ENCODE results near the gene LRRC8E.
"Not testable (repeated sequence)": the region's sequence is repeated elsewhere in the genome, so short reads cannot be mapped to it uniquely, and the experiment has no call there.

LRRC8E gene

DNA sequence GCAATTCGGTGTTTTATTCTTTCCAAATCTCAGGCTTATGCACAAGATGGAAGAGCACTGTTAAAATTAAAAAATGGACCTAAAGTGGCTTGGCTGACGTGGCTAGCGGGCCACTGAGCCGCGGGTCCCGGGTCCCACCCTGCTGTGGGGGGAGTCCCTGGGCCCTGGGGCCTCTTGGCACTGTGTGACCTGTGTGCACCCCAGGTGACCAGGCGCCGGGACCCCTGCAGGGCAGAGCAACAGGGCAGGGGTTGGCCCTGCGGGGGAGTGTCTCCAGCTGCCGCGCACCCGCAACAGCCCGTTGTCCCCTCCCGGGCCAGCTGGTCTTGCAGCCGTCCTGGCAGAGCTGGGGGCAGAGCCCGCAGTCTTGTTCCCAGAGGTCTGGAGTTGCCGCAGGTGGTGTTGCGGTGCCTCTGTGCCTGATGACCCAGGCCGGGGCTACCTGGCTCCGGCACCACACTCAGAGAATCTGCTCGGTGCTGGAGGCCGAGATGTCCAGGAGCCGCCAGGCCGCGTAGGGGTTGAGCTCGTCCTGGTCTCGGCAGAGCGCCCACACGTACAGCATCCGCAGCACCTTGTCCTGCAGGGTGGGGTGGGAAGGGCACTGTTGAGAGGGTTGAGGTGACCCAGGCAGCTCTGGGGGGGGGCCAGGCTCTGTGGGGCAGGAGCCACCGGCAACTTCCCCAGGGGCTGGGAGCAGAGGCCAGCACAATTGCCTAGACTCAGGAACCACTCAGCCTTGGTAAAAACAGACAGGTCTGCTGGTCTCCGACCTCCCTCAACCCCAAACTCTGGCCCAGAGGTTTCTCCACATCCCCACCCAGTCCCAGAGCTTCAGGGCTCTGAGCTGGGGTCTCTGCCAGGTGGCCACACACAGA, 38.7 kb downstream of the LRRC8E start:
- Histone ChIP-seq H3K9me3 (ENCODE audit: control insufficient read depth, low read length) (no peaks in the 10 kb centered on the region), H3K4me1 (ENCODE audit: control insufficient read depth, insufficient read depth, low read length, poor library complexity, severe bottlenecking) (peaks cover 16% of the 10 kb centered on the region), H3K36me3 (ENCODE audit: control insufficient read depth, insufficient read depth, low read length) (peaks cover 30% of the 10 kb centered on the region), H3K27me3 (replicated peaks; ENCODE audit: control insufficient read depth, insufficient read depth, low read length, poor library complexity, severe bottlenecking) (no peaks in the 10 kb centered on the region), H3K4me3 (ENCODE audit: insufficient read depth, low read depth, low read length, poor library complexity, severe bottlenecking) (no peak overlapping the region), H3K27ac (ENCODE audit: insufficient read depth, low read length, poor library complexity, severe bottlenecking) (no peak overlapping the region)
- no peak for DNase-seq

DNA sequence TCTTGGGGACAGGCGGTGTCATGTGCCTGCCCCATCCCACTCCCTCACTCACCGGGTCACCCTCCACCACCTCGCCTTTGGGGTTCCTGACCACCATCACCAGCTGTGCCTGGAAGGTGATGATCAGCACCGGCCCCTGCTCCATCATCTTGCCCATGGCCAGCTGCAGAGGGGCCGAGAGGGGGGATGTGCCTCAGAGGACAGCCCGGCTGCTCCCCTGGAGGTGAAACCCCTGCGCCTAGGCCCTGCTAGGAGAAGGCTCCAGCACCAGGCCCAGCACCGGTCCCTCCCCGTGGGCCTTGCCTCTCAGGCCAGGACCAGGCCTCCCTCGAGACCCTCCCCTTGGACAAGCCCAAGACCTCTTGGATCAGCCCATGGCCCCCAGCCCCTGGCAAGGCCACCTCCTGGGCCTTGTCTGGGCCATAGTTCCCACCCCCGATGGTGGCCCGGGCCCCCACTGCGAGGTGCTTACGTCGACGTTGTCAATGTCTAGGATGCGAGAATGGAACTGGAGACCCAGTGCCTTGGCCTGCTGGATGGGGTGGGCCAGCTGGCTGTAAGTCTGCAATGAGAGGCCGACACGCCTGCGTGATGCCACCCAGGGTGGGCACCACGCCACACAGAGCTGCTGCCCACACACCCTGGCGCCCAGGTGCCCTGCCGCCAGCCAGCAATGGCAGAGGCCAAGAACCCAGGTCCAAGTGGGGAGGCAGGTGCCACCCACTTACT, 39.5 kb downstream of the LRRC8E start:
- no peak overlapping the region for H3K4me3 ChIP-seq (ENCODE audit: insufficient read depth, low read depth, low read length, poor library complexity, severe bottlenecking)
- no peak overlapping the region for H3K27ac ChIP-seq (ENCODE audit: insufficient read depth, low read length, poor library complexity, severe bottlenecking)
- DNase-seq = no peak

DNA sequence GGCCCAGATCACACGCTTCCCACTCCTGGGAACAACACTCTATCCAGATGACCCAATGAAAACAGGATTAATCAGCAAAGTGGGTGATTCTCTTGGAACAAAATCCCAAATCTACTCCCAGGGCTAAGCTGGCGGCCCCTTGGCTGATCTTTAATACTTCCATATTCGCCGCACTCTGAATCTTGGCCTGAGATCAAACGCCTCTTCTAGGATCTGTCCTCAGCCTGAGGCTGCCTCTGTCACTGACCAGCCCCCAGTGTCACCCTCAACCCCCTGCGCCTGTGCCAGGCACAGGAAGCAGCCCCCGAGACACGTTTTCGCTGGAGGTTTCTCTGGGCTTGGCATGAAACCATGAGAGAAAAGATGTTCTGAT, 40.0 kb downstream of the LRRC8E start:
- no peak for DNase-seq
- H3K4me1 ChIP-seq (ENCODE audit: control insufficient read depth, insufficient read depth, low read length, poor library complexity, severe bottlenecking) = peaks cover 15% of the 10 kb centered on the region
- H3K9me3 ChIP-seq (ENCODE audit: control insufficient read depth, low read length) = no peaks in the 10 kb centered on the region
- H3K36me3 ChIP-seq (ENCODE audit: control insufficient read depth, insufficient read depth, low read length) = peaks cover 30% of the 10 kb centered on the region
- no peak overlapping the region for H3K4me3 ChIP-seq (ENCODE audit: insufficient read depth, low read depth, low read length, poor library complexity, severe bottlenecking)
- no peaks in the 10 kb centered on the region for H3K27me3 ChIP-seq (replicated peaks; ENCODE audit: control insufficient read depth, insufficient read depth, low read length, poor library complexity, severe bottlenecking)
- H3K27ac ChIP-seq (ENCODE audit: insufficient read depth, low read length, poor library complexity, severe bottlenecking) = no peak overlapping the region

More for the DNA sequence above, 39.5 kb downstream of the LRRC8E start:
- H3K9me3 ChIP-seq (ENCODE audit: control insufficient read depth, low read length) = no peaks in the 10 kb centered on the region
- H3K36me3 ChIP-seq (ENCODE audit: control insufficient read depth, insufficient read depth, low read length) = peaks cover 30% of the 10 kb centered on the region
- H3K4me1 ChIP-seq (ENCODE audit: control insufficient read depth, insufficient read depth, low read length, poor library complexity, severe bottlenecking) = peaks cover 15% of the 10 kb centered on the region
- H3K27me3 ChIP-seq (replicated peaks; ENCODE audit: control insufficient read depth, insufficient read depth, low read length, poor library complexity, severe bottlenecking) = no peaks in the 10 kb centered on the region

DNA sequence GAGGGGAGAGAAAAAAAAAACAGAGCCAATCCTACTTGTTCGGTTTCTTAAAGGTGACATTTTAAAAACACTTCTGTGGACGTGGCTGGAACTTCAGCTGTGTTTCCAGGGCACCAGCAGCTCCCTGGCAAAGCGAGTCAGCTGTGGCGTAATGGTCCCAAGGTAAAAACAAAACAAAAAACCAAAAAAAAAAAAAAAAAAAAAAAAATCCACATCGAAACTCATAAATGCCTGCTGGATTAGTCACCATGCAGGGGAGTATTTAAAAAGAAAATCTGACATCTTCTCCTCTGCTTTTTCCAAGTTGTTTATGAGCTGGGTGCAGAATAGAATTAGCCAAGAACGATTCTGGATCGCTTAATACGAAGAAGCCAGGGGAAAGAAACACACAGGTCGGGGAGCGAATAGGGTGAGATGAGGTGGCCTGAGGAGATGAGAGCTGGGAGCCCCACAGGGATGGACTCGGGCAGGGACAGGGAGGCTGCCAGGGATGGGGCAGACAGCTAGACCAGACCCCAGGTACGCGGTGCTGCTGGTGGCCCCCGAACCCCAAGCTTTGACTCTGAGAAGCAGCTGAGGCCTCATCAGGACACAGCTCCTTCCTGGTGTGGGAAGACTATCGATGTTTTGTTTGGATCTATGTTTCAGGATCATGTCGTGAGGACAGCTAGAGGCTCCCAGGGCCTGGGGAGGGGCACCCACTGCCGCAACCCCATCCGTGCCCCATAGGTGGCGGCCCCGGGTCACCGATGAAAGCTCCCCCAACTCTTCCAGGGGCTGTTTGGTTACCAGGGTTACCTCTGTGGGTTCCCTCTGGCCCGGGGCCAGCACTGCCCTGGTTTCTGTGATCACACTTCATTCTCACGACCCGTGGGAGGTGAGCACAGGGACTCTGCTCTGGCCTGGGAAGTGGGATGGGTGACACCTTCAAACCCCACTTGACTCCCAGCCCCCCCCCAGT, 40.7 kb downstream of the LRRC8E start:
- no peak overlapping the region for H3K4me3 ChIP-seq (ENCODE audit: insufficient read depth, low read depth, low read length, poor library complexity, severe bottlenecking)
- peak; percentile 67 to 70 (median 69) for DNase-seq

DNA sequence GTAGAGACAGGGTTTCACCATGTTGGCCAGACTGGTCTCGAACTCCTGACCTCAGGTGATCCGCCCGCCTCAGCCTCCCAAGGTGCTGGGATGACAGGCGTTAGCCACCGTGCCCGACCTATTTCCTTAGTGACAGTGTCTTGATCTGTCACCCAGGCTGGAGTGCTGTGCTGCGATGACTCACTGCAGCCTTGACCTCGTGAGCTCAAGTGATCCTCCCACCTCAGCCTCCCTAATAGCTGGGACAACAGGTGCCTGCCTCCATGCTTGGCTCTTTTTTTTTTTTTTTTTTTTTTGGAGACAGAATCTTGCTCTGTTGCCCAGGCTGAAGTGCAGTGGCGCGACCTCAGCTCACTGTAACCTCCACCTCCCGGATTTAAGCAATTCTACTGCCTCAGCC, 41.7 kb downstream of the LRRC8E start:
- not testable (repeated sequence) for H3K27me3 ChIP-seq (replicated peaks; ENCODE audit: control insufficient read depth, insufficient read depth, low read length, poor library complexity, severe bottlenecking); DNase-seq; H3K27ac ChIP-seq (ENCODE audit: insufficient read depth, low read length, poor library complexity, severe bottlenecking); H3K9me3 ChIP-seq (ENCODE audit: control insufficient read depth, low read length); H3K4me3 ChIP-seq (ENCODE audit: insufficient read depth, low read depth, low read length, poor library complexity, severe bottlenecking)
- peaks cover 10% of the 10 kb centered on the region for H3K4me1 ChIP-seq (ENCODE audit: control insufficient read depth, insufficient read depth, low read length, poor library complexity, severe bottlenecking)
- H3K36me3 ChIP-seq (ENCODE audit: control insufficient read depth, insufficient read depth, low read length) = peaks cover 46% of the 10 kb centered on the region

More for the DNA sequence above, 40.7 kb downstream of the LRRC8E start:
- no peaks in the 10 kb centered on the region for H3K27me3 ChIP-seq (replicated peaks; ENCODE audit: control insufficient read depth, insufficient read depth, low read length, poor library complexity, severe bottlenecking)
- peaks cover 15% of the 10 kb centered on the region for H3K4me1 ChIP-seq (ENCODE audit: control insufficient read depth, insufficient read depth, low read length, poor library complexity, severe bottlenecking)
- peaks cover 36% of the 10 kb centered on the region for H3K36me3 ChIP-seq (ENCODE audit: control insufficient read depth, insufficient read depth, low read length)
- H3K27ac ChIP-seq (ENCODE audit: insufficient read depth, low read length, poor library complexity, severe bottlenecking) = peak overlapping the region; percentile 21
- H3K9me3 ChIP-seq (ENCODE audit: control insufficient read depth, low read length) = no peaks in the 10 kb centered on the region

DNA sequence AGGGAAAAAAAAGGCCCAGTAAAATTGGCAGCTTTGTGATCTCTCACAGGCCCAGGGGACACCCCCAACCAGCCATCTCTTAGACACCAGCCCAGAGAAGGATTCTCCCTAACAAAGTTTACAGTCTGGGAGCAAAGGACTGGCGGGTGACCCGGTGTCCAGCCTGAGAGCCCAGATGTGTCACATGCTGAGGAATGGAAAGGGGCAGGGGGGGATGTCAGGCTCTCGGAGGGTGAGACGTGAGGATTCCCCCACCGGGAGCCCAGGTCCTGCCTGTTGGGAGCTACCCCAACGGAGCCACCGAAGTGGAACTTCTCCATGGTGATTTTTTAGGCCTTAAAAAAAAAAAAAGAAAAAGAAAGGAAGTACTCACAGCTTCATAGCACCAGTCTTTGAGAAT, 42.5 kb downstream of the LRRC8E start:
- Histone ChIP-seq H3K27ac (ENCODE audit: insufficient read depth, low read length, poor library complexity, severe bottlenecking) (no peak overlapping the region), H3K36me3 (ENCODE audit: control insufficient read depth, insufficient read depth, low read length) (peaks cover 54% of the 10 kb centered on the region), H3K27me3 (replicated peaks; ENCODE audit: control insufficient read depth, insufficient read depth, low read length, poor library complexity, severe bottlenecking) (no peaks in the 10 kb centered on the region)

DNA sequence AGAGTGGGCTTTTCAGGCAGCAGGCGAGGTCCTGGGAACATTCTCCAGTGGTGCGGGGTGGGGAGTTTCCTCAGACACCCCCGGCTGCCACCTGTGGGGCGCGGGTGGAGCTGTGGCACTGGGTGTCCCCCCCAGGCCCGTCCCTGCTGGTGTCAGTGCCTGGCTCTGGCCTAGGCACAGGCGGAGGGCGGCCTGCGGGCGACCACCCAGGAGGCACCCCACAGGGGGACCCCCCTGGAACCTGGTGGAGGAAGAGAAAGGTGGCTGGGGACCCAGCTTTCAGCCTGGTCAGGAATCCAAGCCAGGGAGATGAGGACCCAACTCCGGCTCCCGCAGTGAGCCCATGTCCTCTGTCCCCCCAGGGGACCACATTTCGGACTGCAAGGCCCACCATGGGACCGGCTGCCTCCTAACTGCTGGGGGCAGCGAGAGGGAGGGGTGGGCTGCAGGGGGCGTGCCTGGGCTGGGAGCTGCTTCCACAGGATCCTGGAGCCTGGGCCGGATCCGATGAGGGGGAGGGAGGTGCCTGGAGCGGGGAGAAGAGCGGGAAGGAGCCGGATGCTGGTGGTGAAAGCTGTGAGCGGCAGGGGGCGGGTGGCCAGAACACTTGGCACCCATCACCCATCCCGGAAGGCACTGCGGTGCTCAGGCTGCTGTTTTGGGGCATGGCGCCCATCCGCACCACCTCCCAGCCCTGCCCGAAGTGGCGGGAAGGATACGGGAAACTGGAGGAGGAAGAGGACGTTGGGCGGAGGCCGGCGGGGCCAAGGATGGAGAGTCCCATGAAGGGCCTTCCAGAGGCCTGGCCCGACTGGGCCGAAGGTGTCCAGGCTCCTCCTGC, 43.1 kb downstream of the LRRC8E start:
- no peaks in the 10 kb centered on the region for H3K9me3 ChIP-seq (ENCODE audit: control insufficient read depth, low read length)
- no peak for DNase-seq
- no peak overlapping the region for H3K4me3 ChIP-seq (ENCODE audit: insufficient read depth, low read depth, low read length, poor library complexity, severe bottlenecking)
- H3K36me3 ChIP-seq (ENCODE audit: control insufficient read depth, insufficient read depth, low read length) = peaks cover 60% of the 10 kb centered on the region
- no peaks in the 10 kb centered on the region for H3K27me3 ChIP-seq (replicated peaks; ENCODE audit: control insufficient read depth, insufficient read depth, low read length, poor library complexity, severe bottlenecking)
- no peak overlapping the region for H3K27ac ChIP-seq (ENCODE audit: insufficient read depth, low read length, poor library complexity, severe bottlenecking)
- H3K4me1 ChIP-seq (ENCODE audit: control insufficient read depth, insufficient read depth, low read length, poor library complexity, severe bottlenecking) = peaks cover 1% of the 10 kb centered on the region

More for the DNA sequence above, 42.5 kb downstream of the LRRC8E start:
- no peak for DNase-seq
- peaks cover 4% of the 10 kb centered on the region for H3K4me1 ChIP-seq (ENCODE audit: control insufficient read depth, insufficient read depth, low read length, poor library complexity, severe bottlenecking)
- no peak overlapping the region for H3K4me3 ChIP-seq (ENCODE audit: insufficient read depth, low read depth, low read length, poor library complexity, severe bottlenecking)
- H3K9me3 ChIP-seq (ENCODE audit: control insufficient read depth, low read length) = no peaks in the 10 kb centered on the region

DNA sequence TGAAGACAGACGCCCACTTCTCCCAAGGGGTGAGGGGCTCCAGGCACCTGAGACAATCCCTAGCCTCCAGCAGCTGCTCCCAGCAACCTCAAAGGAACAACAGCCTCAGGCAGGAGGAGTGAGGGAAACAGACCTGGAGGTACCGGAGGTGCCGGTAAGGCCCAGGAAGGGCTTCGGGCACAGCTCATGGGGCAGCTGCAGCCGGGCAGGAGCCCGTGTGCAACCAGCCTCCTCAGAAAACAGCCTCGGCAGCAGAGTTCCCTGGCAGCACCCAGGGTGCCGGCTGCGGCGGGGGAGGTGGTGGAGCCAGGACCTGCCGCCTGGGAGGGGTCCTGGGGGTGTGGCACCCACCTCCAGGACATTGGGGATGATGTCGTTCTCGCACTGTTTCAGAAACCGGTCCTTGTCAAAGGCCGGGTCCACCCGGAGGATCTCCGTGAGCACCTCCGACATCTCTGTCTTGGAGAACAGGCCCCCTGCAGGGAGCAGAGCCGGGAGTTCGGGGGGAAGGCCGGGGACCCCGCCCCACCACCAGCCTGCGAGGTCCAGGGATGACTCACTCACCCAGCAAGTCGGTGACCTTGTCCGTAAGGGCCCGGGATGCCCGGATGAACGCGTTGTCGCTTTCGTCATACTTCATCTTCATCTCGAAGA, 44.1 kb downstream of the LRRC8E start:
- H3K4me1 ChIP-seq (ENCODE audit: control insufficient read depth, insufficient read depth, low read length, poor library complexity, severe bottlenecking) = no peaks in the 10 kb centered on the region
- H3K9me3 ChIP-seq (ENCODE audit: control insufficient read depth, low read length) = no peaks in the 10 kb centered on the region
- no peak overlapping the region for H3K4me3 ChIP-seq (ENCODE audit: insufficient read depth, low read depth, low read length, poor library complexity, severe bottlenecking)
- DNase-seq = no peak
- no peaks in the 10 kb centered on the region for H3K27me3 ChIP-seq (replicated peaks; ENCODE audit: control insufficient read depth, insufficient read depth, low read length, poor library complexity, severe bottlenecking)
- peaks cover 68% of the 10 kb centered on the region for H3K36me3 ChIP-seq (ENCODE audit: control insufficient read depth, insufficient read depth, low read length)
- no peak overlapping the region for H3K27ac ChIP-seq (ENCODE audit: insufficient read depth, low read length, poor library complexity, severe bottlenecking)

DNA sequence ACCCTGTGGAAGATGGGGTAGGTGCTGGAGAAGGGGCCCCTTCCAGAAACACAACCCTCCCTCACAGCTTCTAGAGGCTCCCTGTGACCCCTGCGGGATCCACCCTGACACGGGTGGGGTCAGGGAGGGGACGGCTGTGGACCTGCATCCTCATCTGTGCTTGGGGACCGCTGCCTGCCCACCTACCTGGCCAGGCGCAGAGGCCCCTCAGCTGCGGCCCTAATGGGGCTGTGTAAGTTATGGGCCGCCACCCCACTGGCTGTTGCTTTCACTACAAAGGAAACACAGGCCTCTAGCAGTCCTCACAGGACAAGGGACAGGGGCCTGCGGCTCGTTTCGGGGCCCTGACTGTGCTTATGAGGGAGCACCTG, 44.6 kb downstream of the LRRC8E start:
- Histone ChIP-seq H3K4me1 (ENCODE audit: control insufficient read depth, insufficient read depth, low read length, poor library complexity, severe bottlenecking) (no peaks in the 10 kb centered on the region), H3K9me3 (ENCODE audit: control insufficient read depth, low read length) (no peaks in the 10 kb centered on the region), H3K36me3 (ENCODE audit: control insufficient read depth, insufficient read depth, low read length) (peaks cover 73% of the 10 kb centered on the region), H3K27ac (ENCODE audit: insufficient read depth, low read length, poor library complexity, severe bottlenecking) (no peak overlapping the region), H3K27me3 (replicated peaks; ENCODE audit: control insufficient read depth, insufficient read depth, low read length, poor library complexity, severe bottlenecking) (no peaks in the 10 kb centered on the region), H3K4me3 (ENCODE audit: insufficient read depth, low read depth, low read length, poor library complexity, severe bottlenecking) (no peak overlapping the region)
- DNase-seq = no peak
